H1 (cell line): Measurements from ENCODE around the gene SLC6A7. TPM values are rescaled to one million over a fixed set of nuclear protein-coding genes. Genes with fewer than 3 reads are reported as not detected.

Source experiments
- CTCF ChIA-PET: fragments of 300-600 bp; sonication (Branson Sonifier 250); formaldehyde crosslinking; loops from one replicate; lab custom pipeline; 2021; ENCODE audit not compliant: partially characterized antibody; lab: Charles Lee
- POLR2A ChIA-PET: fragments of 300-600 bp; sonication (Branson Sonifier 250); formaldehyde crosslinking; loops from one replicate; lab custom pipeline; 2021; ENCODE audit warnings: inconsistent platforms; ENCODE audit not compliant: partially characterized antibody; lab: Charles Lee
- DNase-seq, 2 experiments: peaks; one replicate each; pipeline versions ENCODE4 v3.0.0 to v3.0.0-alpha.2; 2010 to 2022; ENCODE audit warnings: low spot score in 2 of 2, low read depth in 1 of 2, mixed read lengths in 1 of 2
- FAIRE-seq: peaks from 2 replicates; lab custom pipeline; 2011; peaks lifted over from hg19 to GRCh38; lab: Jason Lieb, UNC
- H2AFZ ChIP-seq: 2 replicates; pipeline ENCODE4 v1.8.1; 2012; ENCODE audit warnings: low read length, inconsistent platforms
- H2AK5ac ChIP-seq: 2 replicates; pipeline ENCODE4 v1.6.1; 2013; ENCODE audit warnings: low read depth, low read length
- H2BK120ac ChIP-seq: replicated peaks from 2 replicates; pipeline ENCODE3; 2013; ENCODE audit warnings: low read depth, low read length, inconsistent platforms
- H2BK12ac ChIP-seq: 2 replicates; pipeline ENCODE4 v1.6.1; 2013; ENCODE audit warnings: low read depth, low read length
- H2BK15ac ChIP-seq: 2 replicates; pipeline ENCODE4 v1.6.1; 2013; ENCODE audit warnings: low read length
- H2BK20ac ChIP-seq: 2 replicates; pipeline ENCODE4 v1.6.1; 2013; ENCODE audit warnings: low read length
- H2BK5ac ChIP-seq: 2 replicates; pipeline ENCODE4 v1.6.1; 2013; ENCODE audit warnings: low read depth, low read length
- H3K14ac ChIP-seq: 2 replicates; pipeline ENCODE4 v1.6.1; 2013; ENCODE audit warnings: inconsistent platforms; ENCODE audit not compliant: insufficient read length
- H3K18ac ChIP-seq: 2 replicates; pipeline ENCODE4 v1.6.1; 2013; ENCODE audit warnings: low read length; ENCODE audit errors: extremely low read depth
- H3K23ac ChIP-seq: 2 replicates; pipeline ENCODE4 v1.6.1; 2013; ENCODE audit warnings: inconsistent platforms; ENCODE audit not compliant: insufficient read length
- H3K23me2 ChIP-seq: 2 replicates; pipeline ENCODE4 v1.6.1; 2013; ENCODE audit warnings: low read depth, low read length
- H3K27ac ChIP-seq: 2 replicates; pipeline ENCODE4 v1.6.1; 2011; ENCODE audit warnings: low read depth, low read length, inconsistent platforms
- H3K27me3 ChIP-seq, 4 experiments: replicated peaks in 1 of 4; 1 replicate in 1 of 4; 2 replicates in 3 of 4; pipeline versions ENCODE4 v1.6.1 to v1.8.1; 2011 to 2013; ENCODE audit warnings: low read length in 3 of 4, mild to moderate bottlenecking in 3 of 4, inconsistent platforms in 2 of 4, mixed read lengths in 2 of 4, moderate library complexity in 1 of 4; ENCODE audit not compliant: control insufficient read depth in 3 of 4, insufficient read depth in 3 of 4; ENCODE audit errors: extremely low read depth in 1 of 4
- H3K36me3 ChIP-seq, 4 experiments: 2 replicates each; pipeline versions ENCODE4 v1.6.1 to v1.8.1; 2011 to 2013; ENCODE audit warnings: mild to moderate bottlenecking in 4 of 4, low read length in 3 of 4, moderate library complexity in 2 of 4, control low read depth in 1 of 4, inconsistent platforms in 1 of 4; ENCODE audit not compliant: insufficient read depth in 4 of 4, control insufficient read depth in 2 of 4
- H3K4ac ChIP-seq: replicated peaks from 2 replicates; pipeline ENCODE3; 2013; ENCODE audit warnings: low read length, low read depth, mixed read lengths, inconsistent platforms; ENCODE audit not compliant: insufficient read length
- H3K4me1 ChIP-seq, 4 experiments: replicated peaks in 1 of 4; 1 replicate in 1 of 4; 2 replicates in 3 of 4; pipeline versions ENCODE4 v1.6.1 to v1.8.1; 2011 to 2013; ENCODE audit warnings: low read length in 3 of 4, inconsistent platforms in 2 of 4, mixed read lengths in 1 of 4; ENCODE audit not compliant: insufficient read depth in 4 of 4, control insufficient read depth in 3 of 4
- H3K4me2 ChIP-seq, 2 experiments: 2 replicates each; pipeline versions ENCODE4 v1.6.1 to v1.8.1; 2011 to 2013; ENCODE audit warnings: low read depth in 2 of 2, low read length in 2 of 2, control low read depth in 1 of 2, inconsistent platforms in 1 of 2, mild to moderate bottlenecking in 1 of 2; ENCODE audit not compliant: insufficient read depth in 1 of 2
- H3K4me3 ChIP-seq, 4 experiments: fragments of 200-600, 300-600 bp in 1 of 4; sonication (generic), shearing (Covaris generic), sonication (Bioruptor Twin) in 1 of 4; 2 replicates each; pipeline versions ENCODE4 v1.5.1 to v1.8.1; 2011 to 2016; ENCODE audit warnings: low read length in 4 of 4, low read depth in 3 of 4, control low read depth in 2 of 4, inconsistent platforms in 2 of 4, mild to moderate bottlenecking in 2 of 4, mixed read lengths in 1 of 4, moderate library complexity in 1 of 4; ENCODE audit not compliant: insufficient read depth in 2 of 4; ENCODE audit errors: extremely low read depth in 1 of 4
- H3K56ac ChIP-seq: replicated peaks from 2 replicates; pipeline ENCODE3; 2013; ENCODE audit warnings: low read depth, mild to moderate bottlenecking, mixed read lengths, low read length, inconsistent platforms; ENCODE audit not compliant: insufficient read length
- H3K79me1 ChIP-seq: 2 replicates; pipeline ENCODE4 v1.6.1; 2013; ENCODE audit warnings: low read depth, low read length, control low read depth
- H3K79me2 ChIP-seq, 2 experiments: 2 replicates each; pipeline versions ENCODE4 v1.6.1 to v1.8.1; 2012 to 2013; ENCODE audit warnings: low read length in 2 of 2, mild to moderate bottlenecking in 2 of 2, inconsistent platforms in 1 of 2; ENCODE audit not compliant: insufficient read depth in 2 of 2, control insufficient read depth in 1 of 2
- H3K9ac ChIP-seq, 4 experiments: replicated peaks in 1 of 4; 1 replicate in 1 of 4; 2 replicates in 3 of 4; pipeline versions ENCODE4 v1.6.1 to v1.8.1; 2011 to 2013; ENCODE audit warnings: low read depth in 3 of 4, low read length in 3 of 4, control low read depth in 2 of 4, mild to moderate bottlenecking in 2 of 4, moderate library complexity in 2 of 4, inconsistent platforms in 1 of 4; ENCODE audit errors: extremely low read depth in 1 of 4
- H3K9me3 ChIP-seq, 2 experiments: 2 replicates each; pipeline versions ENCODE4 v1.6.1 to v1.8.1; 2012 to 2013; ENCODE audit warnings: mild to moderate bottlenecking in 2 of 2, moderate library complexity in 2 of 2, control low read depth in 1 of 2, inconsistent platforms in 1 of 2, low read depth in 1 of 2, low read length in 1 of 2, mixed read lengths in 1 of 2; ENCODE audit not compliant: insufficient read depth in 2 of 2
- H4K20me1 ChIP-seq, 2 experiments: replicated peaks in 1 of 2; 2 replicates each; pipeline versions ENCODE3 to v1.8.1; 2011 to 2013; ENCODE audit warnings: inconsistent platforms in 2 of 2, low read length in 2 of 2, mild to moderate bottlenecking in 1 of 2; ENCODE audit not compliant: insufficient read depth in 2 of 2, control insufficient read depth in 1 of 2
- H4K5ac ChIP-seq: 2 replicates; pipeline ENCODE4 v1.6.1; 2013; ENCODE audit warnings: low read length, low read depth, mixed read lengths, inconsistent platforms; ENCODE audit not compliant: insufficient read length
- H4K8ac ChIP-seq: 2 replicates; pipeline ENCODE4 v1.8.0; 2013; ENCODE audit warnings: mild to moderate bottlenecking, moderate library complexity, low read length, inconsistent platforms; ENCODE audit not compliant: insufficient read depth; ENCODE audit errors: extremely low read depth
- H4K91ac ChIP-seq: replicated peaks from 2 replicates; pipeline ENCODE3; 2013; ENCODE audit warnings: low read length, mixed read lengths, inconsistent platforms; ENCODE audit not compliant: insufficient read length
- ASH2L ChIP-seq: fragments of 200-600, 300-600 bp; sonication (generic); IDR thresholded peaks from one replicate; pipeline ENCODE4 v1.7.1; 2017; ENCODE audit warnings: low read length
- POLR2AphosphoS5 ChIP-seq: IDR thresholded peaks from 2 replicates; pipeline ENCODE4 v1.6.1; 2011; ENCODE audit warnings: low read depth, low read length
- SP4 ChIP-seq: IDR thresholded peaks from 2 replicates; pipeline ENCODE4 v1.6.1; 2012; ENCODE audit warnings: low read length, inconsistent platforms
- WGBS, 2 experiments: shearing (Covaris generic) in 1 of 2; methylation state at CpG; one replicate each; pipeline versions ENCODE4 v1.1.6 to v1.1.7; 2013 to 2015; ENCODE audit warnings: low lambda C conversion rate in 2 of 2, mixed read lengths in 2 of 2, inconsistent platforms in 1 of 2, low coverage in 1 of 2, missing lambda C conversion rate in 1 of 2; ENCODE audit not compliant: insufficient replicate concordance in 2 of 2, insufficient coverage in 1 of 2, insufficient read length in 1 of 2; ENCODE audit errors: extremely low coverage in 1 of 2, missing lambda C conversion rate in 1 of 2; 5-methylcytosine and 5-hydroxymethylcytosine counted together
- polyA plus RNA-seq, 7 experiments: library from polyadenylated mRNA; depleted of rRNA in 3 of 7; stranded (reverse) in 5 of 7; unstranded in 2 of 7; fragments of >200 nt in 5 of 7; fragments of 200-250 nt in 2 of 7; gene quantifications; 1 replicate in 5 of 7; 2 replicates in 1 of 7; 4 replicates in 1 of 7; pipeline versions ENCODE4 v1.2.1 to v1.2.3, GENCODE V29; 2011 to 2013; ENCODE audit warnings: missing spikeins in 2 of 7, mixed read lengths in 2 of 7
- total RNA-seq: library from RNA; stranded (reverse); fragmentation: NEBNext Ultra II Directional; extraction: Animal tissue kit (Norgen Biotek cat#: 25700); gene quantifications from 2 replicates; pipeline ENCODE4 v1.2.1, GENCODE V29; 2021
- TF ChIP-seq, protein P1 (sequence below): IDR thresholded peaks from 2 replicates; pipeline ENCODE4 v1.6.1; 2011; ENCODE audit warnings: low read depth, mild to moderate bottlenecking, low read length; ENCODE audit not compliant: insufficient read depth

The SLC6A7 gene
- total and polyA plus RNA-seq, 2 of the 8 experiments (the other 6 are each of a cell fraction or from before 2014, with no cell fraction given) = 0.07 to 0.12 TPM

- Histone ChIP-seq H4K91ac (no peak overlapping the region), H3K23me2 (no peaks in the 10 kb centered on the region), H2AK5ac (no peak overlapping the region), H3K23ac (no peak overlapping the region), H3K4me2 (no peak overlapping the region), H3K9me3 (no peaks in the 10 kb centered on the region), H3K18ac (peak overlapping the region; percentile 4; the same call in 1 of the 2 replicates), H3K27ac (no peak overlapping the region), H2BK15ac (no peak overlapping the region), H4K20me1 (no peaks in the 10 kb centered on the region), H3K27me3 (peaks cover 0 to 3% (median 0%) of the 10 kb centered on the region in 4 experiments; a peak in 2 of 7 replicates), H3K4me3 (no peak overlapping the region), H3K79me2 (no peaks in the 10 kb centered on the region), H2BK5ac (no peak overlapping the region; the same call in 1 of the 2 replicates), H2AFZ (no peak overlapping the region), H3K9ac (no peak overlapping the region; a peak in 1 of 7 replicates), H3K4ac (no peak overlapping the region), H2BK120ac (no peak overlapping the region), H2BK12ac (no peak overlapping the region), H2BK20ac (no peak overlapping the region), H4K8ac (no peak overlapping the region; the same call in 1 of the 2 replicates), H3K79me1 (no peaks in the 10 kb centered on the region), H3K56ac (no peak overlapping the region), H3K36me3 (no peaks in the 10 kb centered on the region), H3K14ac (no peak overlapping the region), H4K5ac (no peak overlapping the region), H3K4me1 (peaks cover 6 to 38% (median 24%) of the 10 kb centered on the region in 4 experiments)
- FAIRE-seq (no peak), DNase-seq (no peak)
- ChIA-PET POLR2A (interaction anchor here (1.1 to 1.9 kb wide), 3 partner anchors 14 to 29 kb away, joined by 3 to 5 read pairs (median 4); no protein-coding TSS in a partner anchor), CTCF (interaction anchor here (0.6 to 23.7 kb wide), 12 partner anchors 7 to 1323 kb away, joined by 3 to 406 read pairs (median 4); partner anchors contain the start of genes CDX1, PDGFRB and SLC6A7)
- WGBS, 2 experiments = 81% methylated on average over 6 of the region's 6 CpGs; no CpG with 5 or more reads in 1 of the 2 experiments
- TF ChIP-seq, protein P1, sequence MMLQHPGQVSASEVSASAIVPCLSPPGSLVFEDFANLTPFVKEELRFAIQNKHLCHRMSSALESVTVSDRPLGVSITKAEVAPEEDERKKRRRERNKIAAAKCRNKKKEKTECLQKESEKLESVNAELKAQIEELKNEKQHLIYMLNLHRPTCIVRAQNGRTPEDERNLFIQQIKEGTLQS = no peak
- no peak for TF ChIP-seq POLR2AphosphoS5
- TF ChIP-seq ASH2L = no peak
- TF ChIP-seq SP4 = no peak
Measured at GRCh38 chr5:150206779-150207115, 16.9 kb downstream of the SLC6A7 start.
